Large intestine (tissue), 3 donors: ENCODE results near the gene RAB44. TPM values are rescaled to one million over a fixed set of nuclear protein-coding genes. Genes with fewer than 3 reads are reported as not detected.

ENCODE experiments used
- DNase-seq, 2 donors: peaks; one replicate each; pipeline versions ENCODE4 v3.0.0 to v3.0.0-alpha.2; 2013
- H3K27ac ChIP-seq: one replicate; pipeline ENCODE4 v1.5.1; 2013; ENCODE audit warnings: low read length
- H3K27me3 ChIP-seq: 2 replicates; pipeline ENCODE4 v1.6.1; 2013; ENCODE audit warnings: low read length; ENCODE audit not compliant: control insufficient read depth, insufficient read depth
- H3K36me3 ChIP-seq: 2 replicates; pipeline ENCODE4 v1.6.1; 2013; ENCODE audit warnings: low read length; ENCODE audit not compliant: control insufficient read depth, insufficient read depth
- H3K4me1 ChIP-seq: one replicate; pipeline ENCODE4 v1.6.1; 2013; ENCODE audit warnings: low read length; ENCODE audit not compliant: control insufficient read depth, insufficient read depth
- H3K4me3 ChIP-seq: one replicate; pipeline ENCODE4 v1.5.1; 2013; ENCODE audit warnings: low read length
- H3K9me3 ChIP-seq: one replicate; pipeline ENCODE4 v1.6.1; 2013; ENCODE audit warnings: mild to moderate bottlenecking, low read depth, low read length, moderate library complexity; ENCODE audit not compliant: control insufficient read depth
- WGBS: methylation state at CpG from one replicate; pipeline ENCODE4 v1.1.5; 2013; ENCODE audit warnings: low lambda C conversion rate; ENCODE audit not compliant: insufficient coverage; 5-methylcytosine and 5-hydroxymethylcytosine counted together
- polyA plus RNA-seq: library from polyadenylated mRNA; unstranded; fragments of 120-200 nt; gene quantifications from one replicate; pipeline ENCODE4 v1.2.1, GENCODE V29; 2013

Gene RAB44
- polyA plus RNA-seq, 1 donor, result 0.04 TPM

DNA sequence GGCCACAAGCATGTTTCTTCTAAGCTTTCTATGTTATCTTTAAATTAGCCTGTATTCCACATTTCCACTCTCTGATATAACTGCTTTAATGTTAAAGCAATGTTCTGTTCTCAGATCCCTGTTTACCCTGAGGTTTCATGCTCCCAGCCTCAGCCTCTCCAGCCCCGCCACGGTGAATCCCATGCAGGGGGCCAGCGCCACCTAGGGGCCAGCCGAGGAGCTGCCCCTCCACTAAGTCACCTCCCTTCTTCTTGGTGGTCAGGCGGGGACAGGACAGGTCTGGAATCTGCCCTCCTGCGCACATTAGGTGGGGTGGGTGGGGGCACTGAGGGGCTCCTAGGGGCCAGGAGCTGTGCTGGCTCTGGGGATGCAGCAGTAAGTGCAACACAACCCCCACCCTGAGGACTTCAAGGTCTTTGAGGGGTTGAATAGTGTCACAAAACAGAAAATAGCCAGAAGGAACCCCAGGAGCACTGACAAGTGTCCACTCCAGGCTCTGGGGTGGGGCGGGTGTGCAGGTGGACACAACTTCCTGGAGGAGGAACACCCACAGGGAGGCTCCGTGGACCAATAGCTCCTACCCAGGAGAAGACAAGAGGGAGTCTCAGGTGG, 61.6 kb downstream of the RAB44 start:
- H3K27ac ChIP-seq, result no peak overlapping the region
- no CpG with 5 or more reads among the region's 8 CpGs for WGBS
- no peaks in the 10 kb centered on the region for H3K4me1 ChIP-seq
- H3K27me3 ChIP-seq, result no peaks in the 10 kb centered on the region
- H3K4me3 ChIP-seq, result no peak overlapping the region
- H3K36me3 ChIP-seq, result no peaks in the 10 kb centered on the region
- peak; percentile 70 to 71 for DNase-seq
- no peaks in the 10 kb centered on the region for H3K9me3 ChIP-seq

DNA sequence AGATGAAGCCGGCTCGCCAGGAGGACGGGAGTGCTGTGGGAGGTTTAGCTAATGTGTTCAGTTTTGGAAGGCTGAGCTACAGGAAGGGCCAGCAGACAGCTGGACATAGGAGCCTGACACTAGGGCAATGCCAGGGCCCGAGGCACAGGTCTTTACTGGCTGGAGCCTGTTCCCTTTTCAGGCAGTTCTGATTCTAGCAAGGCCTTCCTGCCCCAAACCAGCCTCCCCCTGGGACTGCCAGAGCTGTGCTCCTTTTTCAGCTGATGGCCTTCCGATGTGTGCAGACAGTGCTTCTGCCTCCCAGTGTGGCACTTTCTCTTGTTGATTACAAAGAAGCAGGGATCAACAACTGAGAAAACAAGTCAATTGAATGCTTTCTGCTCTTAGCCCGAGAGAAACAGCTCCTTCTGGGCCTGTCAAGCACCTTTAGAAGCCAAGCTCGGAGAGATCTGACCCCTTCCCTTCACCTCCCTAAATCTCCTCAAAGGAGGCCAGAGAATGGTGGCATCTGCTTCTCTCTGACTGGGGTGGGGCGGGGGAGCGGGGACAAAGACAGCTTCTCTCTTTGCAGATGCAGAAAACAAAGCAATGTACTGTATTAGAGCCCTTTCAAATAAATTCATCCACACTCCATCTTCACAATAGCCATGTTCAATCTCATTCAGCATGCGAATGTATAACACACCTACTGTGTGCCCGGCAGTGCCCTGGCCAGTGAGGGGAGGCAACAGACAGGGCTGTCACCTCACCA, 63.2 kb downstream of the RAB44 start:
- no peaks in the 10 kb centered on the region for H3K36me3 ChIP-seq
- H3K9me3 ChIP-seq, result no peaks in the 10 kb centered on the region
- H3K4me3 ChIP-seq, result no peak overlapping the region
- DNase-seq, result no peak
- H3K27ac ChIP-seq, result no peak overlapping the region
- WGBS, result 100% methylated on average over 1 of the region's 11 CpGs
- H3K27me3 ChIP-seq, result no peaks in the 10 kb centered on the region
- no peaks in the 10 kb centered on the region for H3K4me1 ChIP-seq

DNA sequence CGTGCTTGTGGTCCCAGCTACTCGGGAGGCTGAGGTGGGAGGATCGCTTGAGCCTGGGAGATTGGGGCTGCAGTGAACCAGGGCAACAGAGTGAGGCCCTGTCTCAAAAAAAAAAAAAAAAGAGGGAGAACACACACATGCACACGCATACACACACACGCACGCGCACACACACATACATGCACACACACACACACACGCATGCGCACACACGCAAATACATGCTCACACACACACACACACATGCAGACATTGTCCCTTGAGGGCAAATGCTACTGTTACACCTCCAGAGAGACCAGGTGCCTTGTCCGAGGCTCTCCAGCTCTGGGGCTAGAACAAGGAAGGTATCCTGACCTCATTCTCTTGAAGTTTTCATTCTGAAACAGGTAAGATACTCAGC, 64.5 kb downstream of the RAB44 start:
- WGBS, result no CpG with 5 or more reads among the region's 11 CpGs
- H3K4me3 ChIP-seq, result no peak overlapping the region
- H3K4me1 ChIP-seq, result no peaks in the 10 kb centered on the region
- DNase-seq, result no peak
- H3K27me3 ChIP-seq, result no peaks in the 10 kb centered on the region
- H3K9me3 ChIP-seq, result no peaks in the 10 kb centered on the region
- no peaks in the 10 kb centered on the region for H3K36me3 ChIP-seq
- H3K27ac ChIP-seq, result no peak overlapping the region

DNA sequence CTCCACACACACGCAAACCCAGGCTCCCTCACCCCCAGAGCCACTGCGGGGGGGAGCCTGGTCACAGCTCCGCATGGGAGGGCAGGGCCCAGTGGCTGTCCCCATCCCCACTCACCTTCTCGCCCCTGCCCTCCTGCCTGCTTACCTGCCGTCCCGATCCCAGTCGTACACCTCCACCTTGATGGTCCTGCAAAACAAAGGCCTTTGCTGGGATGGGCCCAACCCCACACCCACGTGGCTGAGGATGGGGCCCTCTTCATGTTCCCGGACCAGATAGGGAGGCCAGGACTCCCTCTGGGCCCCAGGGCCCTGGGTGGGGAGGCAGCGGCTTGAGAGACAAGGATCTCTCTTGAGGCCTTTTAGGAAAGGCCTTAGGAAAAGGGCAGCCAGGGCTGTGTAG, 67.6 kb downstream of the RAB44 start:
- no peak overlapping the region for H3K27ac ChIP-seq
- no peak overlapping the region for H3K4me3 ChIP-seq
- H3K9me3 ChIP-seq, result no peaks in the 10 kb centered on the region
- no peak for DNase-seq
- no peaks in the 10 kb centered on the region for H3K27me3 ChIP-seq
- H3K36me3 ChIP-seq, result no peaks in the 10 kb centered on the region
- no CpG with 5 or more reads among the region's 10 CpGs for WGBS
- no peaks in the 10 kb centered on the region for H3K4me1 ChIP-seq

DNA sequence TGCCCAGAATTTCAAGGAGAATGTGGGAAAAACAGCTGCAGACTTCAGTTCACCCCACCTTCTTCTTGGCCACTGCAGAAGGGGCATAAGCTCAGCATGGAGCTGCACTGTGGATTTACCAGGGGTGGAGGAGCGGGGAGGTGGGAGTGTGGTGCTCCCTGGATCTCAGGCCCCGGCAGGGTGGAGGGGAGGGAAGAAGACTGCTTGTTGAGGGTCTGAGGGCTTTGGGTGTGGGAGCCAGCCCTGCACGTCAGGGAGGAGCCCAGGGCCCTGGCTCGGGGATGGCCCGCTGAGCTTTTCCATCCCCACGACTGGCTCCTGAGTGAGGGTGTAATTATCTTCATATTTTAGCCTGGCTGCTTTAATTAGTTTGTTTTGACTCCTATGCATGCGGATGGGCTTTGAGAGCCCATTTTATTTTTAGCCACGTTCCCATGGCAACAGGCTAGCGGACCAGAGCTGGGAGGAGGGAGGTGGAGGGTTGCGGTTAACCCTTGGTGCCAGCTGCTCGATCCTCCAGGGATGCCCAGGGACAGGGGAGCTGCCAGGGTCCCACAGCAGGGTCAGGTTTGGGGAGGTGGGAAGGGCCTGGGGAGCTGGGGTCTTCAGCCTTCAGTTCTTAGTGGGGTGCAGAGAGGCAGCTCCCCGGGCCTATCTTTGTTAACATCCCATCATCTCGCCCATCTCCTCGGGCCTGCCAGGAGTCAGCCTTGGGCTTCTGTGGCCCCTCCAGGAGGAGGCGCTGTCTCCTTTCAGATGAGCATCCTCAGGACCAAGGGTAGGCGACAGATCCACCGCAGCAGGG, 68.2 kb downstream of the RAB44 start:
- Histone ChIP-seq H3K4me1 (no peaks in the 10 kb centered on the region), H3K9me3 (no peaks in the 10 kb centered on the region), H3K27ac (no peak overlapping the region), H3K27me3 (no peaks in the 10 kb centered on the region), H3K36me3 (no peaks in the 10 kb centered on the region), H3K4me3 (no peak overlapping the region)
- WGBS, result no CpG with 5 or more reads among the region's 17 CpGs
- DNase-seq, result peak; percentile 68 to 76

DNA sequence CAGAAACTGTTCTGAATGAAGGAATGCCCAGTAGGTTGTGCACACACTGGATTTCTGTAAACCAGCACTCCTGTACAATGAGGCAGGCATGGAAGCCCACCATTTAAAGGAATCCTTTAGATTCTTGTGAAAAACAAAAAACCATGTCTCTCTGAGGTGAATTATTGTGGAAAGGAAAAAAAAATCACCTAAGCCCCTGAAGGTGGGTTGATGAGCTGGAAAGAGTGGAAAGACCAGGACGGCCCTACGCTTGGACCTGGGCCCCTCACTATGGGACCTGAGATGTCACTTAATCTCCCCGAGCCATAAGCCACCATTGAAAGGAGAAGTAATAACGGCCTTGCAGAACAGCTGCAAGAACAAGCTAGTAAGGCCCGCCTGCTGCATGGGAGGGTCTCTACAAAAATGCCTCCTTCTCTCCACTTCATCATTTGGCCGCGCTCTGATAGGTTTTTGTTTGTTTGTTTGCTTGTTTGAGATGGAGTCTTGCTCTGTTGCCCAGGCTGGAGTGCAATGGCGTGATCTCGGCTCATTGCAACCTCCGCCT, 68.8 kb downstream of the RAB44 start:
- Histone ChIP-seq H3K4me1 (no peaks in the 10 kb centered on the region), H3K4me3 (no peak overlapping the region), H3K27ac (no peak overlapping the region), H3K9me3 (no peaks in the 10 kb centered on the region), H3K27me3 (no peaks in the 10 kb centered on the region), H3K36me3 (no peaks in the 10 kb centered on the region)
- no CpG with 5 or more reads among the region's 10 CpGs for WGBS
- no peak for DNase-seq

DNA sequence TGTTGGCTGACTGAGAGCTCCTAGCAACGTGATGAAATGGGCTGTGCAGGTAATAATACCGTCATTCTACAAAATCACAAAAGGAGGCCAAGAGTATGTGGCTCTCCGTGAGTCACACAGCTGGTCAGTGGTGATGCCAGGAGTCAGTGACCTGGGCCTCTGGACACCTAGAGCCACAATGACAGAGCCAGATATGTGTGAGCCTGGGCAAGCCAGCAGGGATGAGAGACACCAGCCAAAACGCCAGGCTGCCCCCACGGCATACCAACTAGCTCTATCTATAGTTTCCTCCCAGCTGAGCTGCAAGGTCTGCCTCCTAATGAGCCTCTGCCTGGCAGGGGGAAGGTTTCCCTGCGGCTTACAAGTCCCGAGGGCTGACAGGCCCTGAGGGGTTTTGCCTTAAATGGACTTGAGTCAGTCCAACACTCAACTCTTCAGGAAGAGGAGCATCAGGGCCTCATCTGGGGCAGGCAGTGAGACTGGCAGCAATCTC, 71.6 kb downstream of the RAB44 start:
- H3K4me1 ChIP-seq, result no peaks in the 10 kb centered on the region
- H3K27me3 ChIP-seq, result no peaks in the 10 kb centered on the region
- H3K9me3 ChIP-seq, result no peaks in the 10 kb centered on the region
- no peaks in the 10 kb centered on the region for H3K36me3 ChIP-seq
- H3K4me3 ChIP-seq, result no peak overlapping the region
- no CpG with 5 or more reads among the region's 7 CpGs for whole genome bisulfite sequencing
- no peak overlapping the region for H3K27ac ChIP-seq
- DNase-seq, result no peak

DNA sequence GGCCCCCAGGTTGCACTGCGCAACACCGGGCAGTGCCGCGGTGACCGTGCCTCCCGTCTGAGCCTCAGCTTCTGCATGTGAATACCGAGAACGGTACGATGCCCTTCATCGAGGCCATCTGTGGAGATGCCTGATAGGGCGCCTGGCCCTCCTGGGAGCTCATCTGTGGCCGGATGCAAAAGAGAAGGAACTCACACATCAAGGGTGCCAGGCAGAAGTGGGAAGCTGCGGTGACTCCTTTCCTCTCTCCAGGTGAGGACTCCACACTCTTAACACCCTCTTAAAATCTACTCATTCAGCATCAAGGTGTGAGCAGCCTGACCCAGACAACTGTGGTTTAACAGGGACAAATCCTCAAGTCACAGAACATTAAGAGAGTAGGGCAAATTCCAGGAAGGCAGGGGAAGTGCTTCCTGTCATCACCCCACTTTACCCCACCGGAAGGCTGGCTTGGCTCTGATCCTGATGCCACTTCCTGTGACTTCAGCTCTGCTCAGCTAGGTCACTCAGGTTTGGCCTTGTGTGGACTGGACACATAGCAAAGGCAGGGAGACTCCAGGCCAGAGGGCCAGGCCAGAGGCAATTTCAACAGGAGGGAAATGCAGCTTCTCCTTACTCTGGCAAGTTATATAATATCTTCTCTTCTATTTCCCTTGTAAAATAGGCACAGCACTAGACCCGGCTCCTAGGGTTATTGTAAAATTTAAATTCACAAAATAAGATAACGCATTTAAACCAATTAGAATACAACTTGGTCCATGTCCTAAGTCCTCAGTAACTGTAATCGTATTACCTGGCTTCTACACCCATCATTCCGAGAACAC, 72.3 kb downstream of the RAB44 start:
- no peak overlapping the region for H3K4me3 ChIP-seq
- no peaks in the 10 kb centered on the region for H3K4me1 ChIP-seq
- no peaks in the 10 kb centered on the region for H3K36me3 ChIP-seq
- 100% methylated on average over 1 of the region's 18 CpGs for WGBS
- no peak overlapping the region for H3K27ac ChIP-seq
- no peaks in the 10 kb centered on the region for H3K27me3 ChIP-seq
- no peak for DNase-seq
- no peaks in the 10 kb centered on the region for H3K9me3 ChIP-seq

DNA sequence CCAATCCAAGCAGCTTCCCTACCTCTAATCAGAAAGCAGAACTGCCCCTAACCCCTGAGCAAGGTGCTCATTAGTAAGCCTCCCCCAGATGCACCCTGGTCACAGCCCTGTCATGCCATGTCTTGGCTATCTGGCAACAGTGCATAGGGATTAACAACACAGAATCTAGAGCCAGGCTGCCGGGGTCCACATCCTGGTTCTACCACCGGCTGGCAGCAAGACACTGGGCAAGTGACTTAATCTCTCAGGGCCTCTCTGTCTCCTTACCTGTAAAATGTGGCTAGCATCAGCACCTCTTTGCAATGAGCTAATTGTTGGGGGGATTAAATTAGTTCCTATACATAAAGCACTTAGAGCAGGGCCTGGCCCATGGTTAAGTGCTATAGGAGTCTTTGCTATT, 73.5 kb downstream of the RAB44 start:
- H3K4me3 ChIP-seq, result no peak overlapping the region
- DNase-seq, result no peak
- no peaks in the 10 kb centered on the region for H3K9me3 ChIP-seq
- no peaks in the 10 kb centered on the region for H3K27me3 ChIP-seq
- H3K27ac ChIP-seq, result no peak overlapping the region
- H3K36me3 ChIP-seq, result no peaks in the 10 kb centered on the region
- no CpG with 5 or more reads among the region's 2 CpGs for WGBS
- no peaks in the 10 kb centered on the region for H3K4me1 ChIP-seq

DNA sequence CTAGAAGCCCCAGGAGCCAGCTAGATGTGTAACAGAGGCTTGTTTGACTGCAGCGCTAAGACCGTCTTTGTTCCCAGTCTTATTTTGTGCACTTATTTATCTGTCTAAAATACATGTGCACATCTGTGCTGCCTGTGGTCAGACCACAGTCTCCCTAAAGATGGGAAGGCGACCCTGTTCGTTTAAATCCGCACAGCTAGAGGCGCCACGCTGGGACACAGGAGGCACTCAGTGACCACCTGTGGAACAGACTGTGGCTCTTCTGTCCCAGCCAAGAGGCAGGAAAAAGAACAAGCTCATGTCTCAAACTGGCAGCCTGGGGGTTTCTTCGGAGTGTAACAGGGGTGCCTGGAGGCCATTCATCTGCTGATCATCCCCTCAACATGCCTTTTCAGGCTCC, 74.8 kb downstream of the RAB44 start:
- H3K4me1 ChIP-seq, result no peaks in the 10 kb centered on the region
- DNase-seq, result no peak
- no CpG with 5 or more reads among the region's 8 CpGs for WGBS
- H3K36me3 ChIP-seq, result no peaks in the 10 kb centered on the region
- H3K9me3 ChIP-seq, result no peaks in the 10 kb centered on the region
- no peak overlapping the region for H3K27ac ChIP-seq
- H3K27me3 ChIP-seq, result no peaks in the 10 kb centered on the region
- H3K4me3 ChIP-seq, result no peak overlapping the region
